ENCODE data around the gene SAA4. TPM values are rescaled to one million over a fixed set of nuclear protein-coding genes. Genes with fewer than 3 reads are reported as not detected.

The SAA4 gene
- total and polyA plus RNA-seq, 2 of the 8 experiments (the other 6 are each of a cell fraction or from before 2014, with no cell fraction given), result not detected

DNA sequence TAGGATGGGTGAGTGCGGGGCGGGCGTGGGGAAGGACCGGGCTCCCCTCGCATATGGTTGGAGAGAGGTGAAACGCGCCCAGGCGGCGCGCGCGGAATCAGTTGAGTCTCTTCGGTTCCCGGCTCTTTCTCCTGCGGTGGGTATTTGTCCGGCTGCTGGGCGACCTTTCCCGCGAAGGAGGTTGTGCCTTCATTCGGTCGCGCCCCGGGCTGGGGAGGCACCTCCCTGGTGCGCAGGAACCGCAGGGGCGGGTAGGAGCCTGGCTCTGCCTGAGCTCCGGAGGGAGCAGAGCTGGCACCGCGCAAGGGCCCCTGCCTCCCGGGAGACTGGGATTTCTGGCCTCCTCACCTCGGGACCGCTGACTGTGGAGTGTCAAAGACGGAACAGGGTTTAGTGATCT is 27.5 kb downstream of the SAA4 start (continued):
- no peak for TF ChIP-seq CHD7 (IDR thresholded peaks at IDR 0.05; ENCODE audit: insufficient replicate concordance, low read length)
- TF ChIP-seq RBBP5 (IDR thresholded peaks at IDR 0.05; ENCODE audit: borderline replicate concordance, low read depth, low read length), result no peak
- no peak for TF ChIP-seq ATF2 (IDR thresholded peaks at IDR 0.05; ENCODE audit: low read length)
- no peak for TF ChIP-seq TBP (IDR thresholded peaks at IDR 0.05; ENCODE audit: low read depth, low read length)
- TF ChIP-seq MAFK (IDR thresholded peaks at IDR 0.05; ENCODE audit: low read depth, low read length), result no peak
- no peak for TF ChIP-seq SUZ12 (IDR thresholded peaks at IDR 0.05; ENCODE audit: low read length)
- TF ChIP-seq ZNF274 (IDR thresholded peaks at IDR 0.05; ENCODE audit: borderline replicate concordance, extremely low read depth, low read length), result no peak
- TF ChIP-seq RXRA (IDR thresholded peaks at IDR 0.05; ENCODE audit: insufficient read depth, low read depth, low read length), result no peak
- TF ChIP-seq HDAC2 (IDR thresholded peaks at IDR 0.05; ENCODE audit: borderline replicate concordance in 1 of 2, low read depth in 2 of 2, low read length in 2 of 2), result no peak
- no peak for TF ChIP-seq JUN (IDR thresholded peaks at IDR 0.05; ENCODE audit: low read depth, low read length)
